ENCODE data around the gene MSX2. TPM values are rescaled to one million over a fixed set of nuclear protein-coding genes. Genes with fewer than 3 reads are reported as not detected.

MSX2 gene
- 1.8 and 2.2 TPM in 2 replicates for total RNA-seq

GRCh38 chr5:174724484-174725260 lies at the start of gene MSX2:
Gene MSX2 (plus strand): TSS chr5:174724582. CDS start chr5:174724660, 78 bp downstream.

Measured in bronchus fibroblast of lung (primary cell).